SKM-1 (cell line): ENCODE data around the gene SSC5D.
"Not testable (repeated sequence)": the region's sequence is repeated elsewhere in the genome, so short reads cannot be mapped to it uniquely, and the experiment has no call there.

Source experiments
- DNase-seq: peaks from one replicate; lab custom pipeline; 2025; ENCODE audit not compliant: unreplicated experiment; lab: John Stamatoyannopoulos, UW

Gene SSC5D

DNA sequence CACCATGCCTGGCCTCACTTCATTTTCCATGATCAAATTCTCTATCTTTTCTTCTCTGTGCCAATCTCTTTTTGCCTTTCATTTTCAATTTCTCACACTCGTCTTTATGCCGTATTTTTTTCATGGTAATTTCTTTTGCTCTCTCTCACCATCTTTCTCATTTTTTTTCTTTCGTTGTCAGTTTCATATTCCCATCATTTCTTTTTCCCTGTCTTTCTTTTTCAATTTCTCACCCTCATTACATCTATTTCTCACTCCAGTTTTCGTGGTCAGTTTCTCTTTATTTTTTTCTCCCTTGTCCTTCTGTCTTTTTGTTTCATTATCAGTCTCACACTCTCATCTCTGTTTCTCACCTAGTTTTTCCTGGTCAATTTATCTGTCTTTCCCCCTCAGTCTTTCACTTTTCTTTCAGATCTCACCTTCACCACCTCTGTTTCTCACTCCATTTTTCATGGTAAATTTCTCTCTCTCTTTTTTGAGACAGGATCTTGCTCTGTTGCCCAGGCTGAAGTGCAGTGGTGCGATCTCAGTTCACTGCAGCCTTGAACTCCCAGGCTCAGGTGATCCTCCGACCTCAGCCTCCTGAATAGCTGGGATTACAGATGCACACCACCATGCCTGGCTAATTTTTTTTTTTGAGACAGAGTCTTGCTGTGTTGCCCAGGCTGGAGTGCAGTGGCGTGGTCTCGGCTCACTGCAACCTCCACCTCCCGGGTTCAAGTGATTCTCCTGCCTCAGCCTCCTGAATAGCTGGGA, 14.1 kb downstream of the SSC5D start:
- no peak for DNase-seq

DNA sequence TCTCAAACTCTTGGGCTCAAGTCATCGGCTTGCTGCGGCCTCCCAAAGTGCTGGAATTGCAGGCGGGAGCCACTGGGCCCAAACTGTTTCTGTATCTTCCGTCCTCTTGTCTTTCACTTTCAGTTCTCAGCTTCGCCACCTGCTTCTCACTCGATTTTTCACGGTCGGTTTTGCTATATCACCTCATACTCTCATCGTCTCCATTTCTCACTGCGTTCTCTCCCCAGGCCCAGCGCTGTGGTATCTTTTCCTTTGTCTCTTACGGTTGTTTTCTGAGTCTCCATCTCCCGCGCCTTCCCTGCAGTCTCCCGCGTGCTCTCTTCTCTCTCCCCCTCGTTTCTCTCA, 14.9 kb downstream of the SSC5D start:
- DNase-seq: no peak

DNA sequence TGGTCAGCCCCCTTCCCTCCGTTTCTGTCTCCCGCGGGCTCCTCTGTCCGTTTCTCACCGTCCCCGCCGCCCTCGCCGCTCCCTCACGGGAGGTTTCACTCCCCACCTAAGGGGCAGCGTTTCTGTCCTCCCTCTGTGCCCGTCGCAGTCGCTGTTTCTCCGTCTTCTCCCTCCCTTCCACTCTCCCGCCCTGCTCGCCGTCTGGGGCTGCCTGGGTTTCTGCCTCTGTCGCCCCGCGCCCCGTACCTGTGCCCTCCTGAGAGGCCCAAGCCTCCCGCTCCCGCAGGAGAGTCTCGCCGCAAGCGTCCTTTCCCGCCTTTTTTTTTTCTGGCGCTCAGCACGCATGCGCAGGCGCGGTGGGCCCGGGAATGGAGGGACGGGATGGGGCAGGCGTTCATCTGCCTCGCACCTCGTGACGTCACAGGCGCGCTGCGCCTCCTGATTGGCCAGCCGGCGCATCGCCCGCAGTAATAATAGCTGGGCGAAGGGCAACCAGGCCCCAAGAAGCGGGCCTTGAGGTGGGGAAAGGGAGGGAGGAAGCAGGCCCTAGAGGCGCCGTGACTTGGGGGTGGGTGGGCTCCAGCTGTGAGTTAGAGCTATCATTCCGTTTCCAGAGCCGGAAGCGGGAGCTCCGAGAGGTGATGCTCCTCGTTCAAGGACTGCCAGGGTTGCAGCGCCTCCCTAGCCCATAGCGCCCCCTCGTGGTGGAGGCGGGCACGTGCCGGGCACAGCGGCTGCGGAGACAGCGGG, 15.4 kb downstream of the SSC5D start:
- peak; percentile 31 for DNase-seq

DNA sequence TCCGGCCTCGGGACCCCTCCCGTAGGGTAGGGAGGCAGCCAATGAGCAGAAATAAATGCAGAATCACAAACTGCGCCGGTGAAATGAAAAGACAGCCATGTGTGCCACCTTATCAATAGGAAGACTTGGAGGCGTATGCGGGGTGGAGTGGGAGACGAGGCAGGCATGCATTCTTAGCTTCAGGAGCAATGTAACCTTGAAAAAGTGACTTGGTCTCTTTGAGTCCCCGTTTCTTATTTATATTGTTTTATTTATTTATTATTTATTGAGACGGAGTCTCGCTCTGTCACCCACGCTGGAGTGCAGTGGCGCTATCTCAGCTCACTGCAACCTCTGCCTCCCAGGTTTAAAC, 16.0 kb downstream of the SSC5D start:
- DNase-seq: no peak

DNA sequence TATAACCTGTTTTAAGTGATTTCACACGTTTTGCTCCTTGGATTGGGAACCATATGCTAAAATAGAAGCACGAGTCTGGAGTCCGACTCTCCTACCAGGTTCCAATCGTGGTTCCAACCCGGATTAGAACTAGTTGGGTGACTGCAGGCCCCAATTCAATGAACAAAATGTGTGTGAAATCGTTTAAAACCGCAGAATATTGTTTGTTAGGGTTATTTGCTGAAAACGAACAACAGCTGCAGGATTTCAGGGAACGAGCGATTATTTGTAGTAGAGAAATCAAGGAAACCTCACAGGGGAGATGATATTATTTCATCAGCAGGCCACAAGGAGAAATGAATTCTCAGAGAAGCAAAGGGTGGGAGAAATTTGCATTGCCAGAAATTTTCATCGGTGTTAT, 16.7 kb downstream of the SSC5D start:
- DNase-seq: no peak

DNA sequence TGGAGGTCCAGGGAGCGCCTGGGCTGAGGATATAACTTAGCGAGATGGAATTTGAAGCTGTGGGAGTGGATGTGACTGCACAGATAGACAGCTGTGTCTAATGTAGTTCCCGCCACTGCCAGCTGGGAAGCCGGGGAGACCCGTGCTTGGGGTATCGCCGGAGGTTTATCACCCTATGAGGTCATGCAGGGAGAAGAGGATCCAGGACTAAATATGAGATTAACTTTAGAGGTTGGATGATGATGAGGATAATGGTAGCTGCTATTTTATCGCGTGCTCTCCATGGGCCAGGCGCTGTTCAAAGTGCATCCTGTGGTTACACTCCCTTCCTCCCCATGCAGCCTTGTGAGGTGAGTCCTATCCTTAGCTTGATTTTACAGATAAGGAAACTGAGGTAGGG, 19.9 kb downstream of the SSC5D start:
- DNase-seq: no peak

DNA sequence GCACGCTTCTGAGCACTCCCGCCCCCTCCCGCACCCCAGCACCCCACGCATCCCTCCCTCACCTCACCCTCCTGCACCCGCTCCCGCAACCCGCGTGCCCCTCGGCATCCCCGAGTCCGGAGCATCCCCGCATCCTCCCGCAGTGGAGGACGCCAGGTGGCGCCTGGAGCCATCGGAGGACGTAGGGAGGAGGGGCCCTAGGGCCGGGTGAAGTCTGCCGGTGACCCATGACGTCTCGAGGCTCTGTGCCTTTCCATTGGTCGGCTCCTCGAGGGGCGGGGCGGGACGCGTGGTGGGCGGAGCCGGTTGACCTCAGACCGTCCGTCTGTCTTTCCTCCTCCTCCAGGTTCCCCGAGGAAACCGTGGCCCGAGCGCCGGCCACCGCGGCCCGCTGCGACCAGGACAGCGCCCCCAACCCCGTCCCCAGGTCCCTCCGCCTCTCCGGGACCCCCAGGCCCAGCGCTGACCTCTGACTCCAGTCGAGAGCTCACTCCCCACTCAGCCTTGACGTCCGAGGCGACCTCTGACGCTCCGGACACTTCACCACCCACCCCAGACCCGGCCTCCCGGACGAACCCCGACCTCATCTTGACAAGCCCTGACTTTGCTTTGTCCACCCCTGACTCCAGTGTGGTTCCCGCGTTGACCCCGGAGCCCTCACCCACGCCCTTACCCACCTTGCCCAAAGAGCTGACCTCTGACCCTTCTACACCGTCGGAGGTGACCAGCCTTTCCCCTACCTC, 28.8 kb downstream of the SSC5D start:
- DNase-seq: peak; percentile 22

DNA sequence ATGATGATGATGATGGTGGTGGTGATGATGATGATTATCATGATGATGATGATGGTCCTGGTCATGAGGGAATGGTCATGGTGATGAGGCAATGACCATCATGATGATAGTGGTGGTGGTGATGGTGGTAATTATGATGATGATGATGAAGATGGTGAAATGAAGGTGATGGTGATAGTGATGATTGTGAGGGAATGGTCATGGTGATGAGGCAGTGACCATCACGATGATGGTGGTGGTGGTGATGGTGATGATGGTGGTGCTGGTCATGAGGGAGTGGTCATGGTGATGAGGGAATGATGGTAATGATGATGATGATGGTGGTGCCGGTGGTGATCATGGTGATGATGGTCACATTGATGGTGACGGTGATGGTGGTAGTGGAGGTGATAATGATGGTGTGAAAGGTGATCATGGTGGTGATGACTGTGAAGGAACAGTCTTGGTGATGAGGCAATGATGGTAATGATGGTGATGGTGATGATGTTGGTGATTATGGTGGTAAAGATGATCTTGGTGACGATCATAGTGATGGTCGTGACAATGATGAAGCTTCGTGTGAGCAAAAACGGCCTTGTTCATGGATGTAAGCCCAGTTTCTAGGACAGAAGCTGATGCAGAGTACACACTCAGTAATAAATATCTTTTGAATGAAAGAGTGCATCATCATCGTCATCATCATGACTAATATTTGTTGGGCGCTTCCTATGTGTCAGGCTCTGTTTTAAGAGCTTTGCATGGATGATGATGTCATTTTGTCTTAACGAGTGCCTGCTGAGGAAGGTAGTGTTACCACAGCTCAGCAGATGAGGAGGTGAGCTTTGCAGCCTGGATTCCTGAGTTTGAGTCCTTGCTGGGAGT, 31.4 kb downstream of the SSC5D start:
- no peak for DNase-seq

DNA sequence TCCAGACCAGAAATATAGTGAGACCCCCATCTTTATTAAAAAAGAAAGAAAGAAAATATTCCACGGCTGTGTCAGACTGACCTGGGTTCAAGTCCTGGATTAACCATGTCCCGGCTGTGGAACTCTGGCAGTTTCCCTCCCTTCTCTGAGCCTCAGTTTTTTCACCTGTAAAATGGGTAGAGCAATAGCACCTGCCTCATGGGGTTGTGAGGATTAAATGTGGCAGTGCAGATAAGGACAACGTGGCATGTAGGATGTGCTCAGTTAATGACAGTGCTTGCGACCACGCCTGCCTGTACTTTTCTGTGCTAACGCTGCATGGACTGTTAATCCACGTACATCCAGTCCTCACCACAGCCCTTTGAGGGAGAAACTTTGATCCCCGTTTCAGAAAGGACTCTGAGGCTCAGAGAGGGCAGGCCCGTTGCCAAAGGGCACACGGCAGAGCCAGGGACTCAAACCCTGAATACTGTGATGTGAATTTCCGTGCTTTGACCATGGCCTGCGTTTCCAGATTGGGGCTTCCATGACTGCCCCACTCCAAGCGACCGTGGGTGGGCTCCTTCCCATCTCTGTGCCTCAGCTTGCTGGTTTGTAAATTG, 32.6 kb downstream of the SSC5D start:
- no peak for DNase-seq

DNA sequence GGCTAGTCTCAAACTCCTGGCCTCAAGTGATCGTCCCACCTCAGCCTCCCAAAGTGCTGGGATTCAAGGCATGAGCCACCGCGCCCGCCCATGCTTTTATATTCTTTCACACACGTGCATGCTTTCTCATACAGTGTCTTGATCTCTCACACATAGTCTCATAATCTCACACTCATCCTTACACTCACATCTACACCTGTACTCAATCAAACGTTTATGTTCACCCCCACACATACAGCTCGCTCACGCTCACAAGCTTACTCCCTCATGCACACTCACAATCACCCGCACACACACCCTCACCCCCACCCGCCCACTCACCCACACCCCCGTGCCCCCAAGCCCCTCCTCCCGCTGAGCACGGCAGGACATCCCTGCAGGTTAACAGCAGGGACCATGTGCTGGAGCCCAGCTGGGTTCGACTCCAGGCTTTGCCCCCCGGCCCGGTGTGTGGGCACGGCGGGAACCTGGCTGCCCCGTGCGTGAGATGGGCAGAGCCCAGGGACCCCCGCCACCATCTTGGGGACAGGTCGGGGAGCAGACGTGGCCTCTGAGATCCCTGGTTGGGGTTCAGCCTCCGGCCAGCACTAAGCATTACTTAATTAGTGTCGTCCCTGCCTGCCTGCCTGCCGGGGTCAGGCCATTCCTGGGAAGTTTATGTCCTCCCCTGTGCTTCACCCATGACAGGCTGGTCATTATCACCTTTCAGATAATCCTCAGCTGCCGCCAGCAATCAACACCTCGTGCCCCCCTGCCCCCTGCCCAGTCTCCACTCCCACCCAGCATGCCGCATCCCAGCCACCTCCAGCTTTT, 37.3 kb downstream of the SSC5D start:
- no peak for DNase-seq

DNA sequence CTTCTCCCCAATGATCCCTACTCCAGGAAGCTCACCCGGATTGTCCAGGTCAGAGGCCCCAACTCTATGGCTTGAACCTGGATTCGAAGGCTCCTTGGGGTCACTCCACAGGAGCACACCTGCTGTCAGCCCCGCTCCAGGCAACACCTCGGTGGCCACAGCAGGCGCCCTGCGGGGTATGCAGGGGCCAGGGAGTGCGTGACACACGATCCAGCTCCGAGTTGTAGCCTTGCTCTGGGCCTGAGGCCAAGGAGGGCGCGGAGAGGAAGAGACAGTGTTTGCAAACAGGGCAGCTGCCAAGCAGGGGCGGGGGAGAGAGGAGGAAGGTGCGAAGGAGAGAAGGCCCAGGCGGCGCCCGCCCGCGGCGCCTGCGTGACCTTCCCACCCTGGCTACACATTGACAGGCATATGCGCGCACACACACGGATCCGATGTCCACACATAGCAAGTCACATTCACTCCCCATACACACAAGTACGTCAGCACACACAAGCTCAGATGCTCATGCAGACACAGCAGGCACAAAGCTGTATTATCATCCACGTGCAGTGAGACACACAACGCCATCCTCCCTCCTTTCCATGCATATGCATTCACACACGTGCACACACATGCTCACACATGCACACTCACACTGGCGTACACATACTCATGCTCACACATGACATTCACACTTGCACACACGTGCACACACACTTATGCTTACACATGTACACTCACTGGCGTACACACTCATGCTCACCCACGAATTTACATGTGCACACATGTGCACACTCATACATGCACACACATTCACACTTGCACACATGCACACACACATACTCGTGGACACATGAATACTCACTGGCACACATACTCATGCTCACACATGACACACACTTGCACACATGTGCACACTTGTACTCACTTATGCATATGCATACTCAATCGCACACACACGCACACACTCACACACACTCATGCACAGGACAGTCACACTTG, 38.3 kb downstream of the SSC5D start:
- DNase-seq: no peak

DNA sequence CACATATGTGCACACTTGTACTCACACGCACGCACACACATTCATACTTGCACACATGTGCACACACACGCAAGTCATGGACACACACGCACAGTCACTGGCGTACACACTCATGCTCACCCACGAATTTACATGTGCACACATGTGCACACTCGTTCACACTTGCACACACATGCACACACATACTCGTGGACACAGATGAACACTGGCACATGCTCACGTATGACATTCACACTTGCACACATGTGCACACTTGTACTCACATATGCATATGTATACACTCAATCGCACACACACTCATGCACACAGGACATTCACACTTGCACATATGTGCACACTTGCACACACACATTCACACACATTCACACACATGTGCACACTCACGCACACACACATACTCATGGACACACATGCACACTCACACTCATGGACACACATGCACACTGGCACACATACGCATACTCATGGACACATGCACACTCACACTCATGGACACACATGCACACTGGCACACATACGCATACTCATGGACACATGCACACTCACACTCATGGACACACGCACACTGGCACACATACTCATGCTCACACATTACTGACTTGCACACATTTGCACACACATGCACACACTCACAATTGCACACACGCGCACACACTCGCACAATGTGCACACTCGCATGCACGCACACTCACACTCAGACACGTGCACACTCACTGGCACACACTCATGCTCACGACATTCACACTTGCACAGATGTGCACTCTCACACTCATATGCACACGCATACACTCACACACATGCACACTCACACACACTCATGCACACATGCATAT, 39.2 kb downstream of the SSC5D start:
- DNase-seq: no peak

DNA sequence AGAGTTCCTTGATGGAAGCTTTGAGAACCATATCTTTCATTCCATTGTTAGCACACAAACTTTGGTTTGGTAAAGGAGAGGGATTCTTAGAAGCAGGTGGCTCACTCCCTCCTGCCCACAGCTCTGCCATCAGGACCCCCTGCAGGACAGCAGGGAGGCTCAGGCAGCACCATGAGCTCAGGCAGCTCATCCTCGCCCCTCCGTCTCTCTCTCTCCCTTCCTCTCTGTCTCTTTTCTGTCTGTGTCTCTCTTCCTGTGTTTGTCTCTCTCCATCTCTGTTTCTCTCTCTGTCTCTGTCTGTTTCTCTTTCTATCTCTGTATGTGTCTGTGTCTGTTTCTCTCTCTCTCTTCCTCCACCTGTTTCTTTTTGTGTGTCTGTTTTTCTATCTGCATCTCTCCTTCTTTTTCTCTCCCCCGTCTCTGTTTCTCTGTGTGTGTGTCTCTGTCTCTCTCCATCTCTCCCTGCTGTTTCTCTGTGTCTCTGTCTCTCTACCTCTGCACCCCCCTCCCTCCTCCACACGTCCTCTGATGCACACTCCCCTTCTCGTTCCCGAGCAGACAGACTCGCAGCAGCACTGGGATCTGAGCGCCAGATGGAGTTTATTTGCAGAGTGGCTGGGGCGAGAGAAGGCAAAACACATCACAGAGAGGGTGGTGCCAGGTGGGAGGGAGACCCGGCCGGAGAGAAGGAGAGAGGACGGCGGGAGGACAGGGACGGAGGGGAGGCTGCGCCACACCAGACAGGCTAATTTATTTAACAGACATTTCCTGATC, 40.0 kb downstream of the SSC5D start:
- DNase-seq: no peak

DNA sequence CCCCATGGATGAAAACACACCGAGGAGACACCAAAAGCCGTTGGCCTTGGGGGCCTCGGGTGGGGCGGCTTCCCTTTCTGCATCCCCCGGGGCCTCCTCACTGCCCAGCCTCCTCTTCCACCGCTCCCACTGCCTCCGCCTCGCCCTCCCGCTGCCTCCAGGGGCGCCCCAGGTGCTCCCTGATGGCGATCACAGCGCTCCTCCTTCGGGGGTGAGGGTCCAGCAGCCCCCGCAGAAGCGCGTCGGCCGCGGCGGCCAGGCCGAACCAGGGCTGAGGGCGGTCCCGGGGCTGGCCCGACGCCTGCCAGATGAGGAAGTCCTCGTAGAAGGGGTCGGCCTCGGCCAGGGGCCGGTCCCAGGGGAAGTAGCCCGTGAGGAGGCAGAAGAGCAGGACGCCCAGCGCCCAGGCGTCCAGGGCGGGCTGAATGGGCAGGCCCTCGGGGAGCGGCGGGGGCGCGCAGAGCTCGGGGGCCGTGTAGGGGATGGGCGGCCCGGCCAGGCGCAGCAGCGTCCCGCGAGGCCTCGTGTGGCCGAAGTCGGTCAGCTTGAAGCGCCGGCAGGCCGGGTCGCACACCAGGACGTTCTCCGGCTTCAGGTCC, 41.5 kb downstream of the SSC5D start:
- no peak for DNase-seq

DNA sequence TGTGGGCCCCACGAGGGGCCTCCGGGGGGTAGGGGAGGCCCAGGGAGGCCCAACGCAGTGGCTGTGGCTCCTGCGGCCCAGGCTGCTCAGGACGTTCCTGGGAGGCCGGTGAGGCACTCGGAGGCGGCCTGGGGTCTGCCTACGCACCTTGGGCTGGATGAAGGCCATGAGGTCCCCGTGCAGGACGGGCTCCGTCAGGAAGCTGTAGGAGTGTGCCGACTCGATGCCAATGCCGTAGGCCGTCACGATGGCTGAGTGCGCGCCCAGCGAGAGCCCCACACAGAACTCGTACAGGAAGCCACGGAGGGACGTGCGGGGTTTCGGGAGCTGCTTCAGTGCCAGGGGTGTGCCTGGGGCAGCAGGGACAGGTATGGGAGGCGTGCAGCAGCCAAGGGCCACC, 42.8 kb downstream of the SSC5D start:
- no peak for DNase-seq

DNA sequence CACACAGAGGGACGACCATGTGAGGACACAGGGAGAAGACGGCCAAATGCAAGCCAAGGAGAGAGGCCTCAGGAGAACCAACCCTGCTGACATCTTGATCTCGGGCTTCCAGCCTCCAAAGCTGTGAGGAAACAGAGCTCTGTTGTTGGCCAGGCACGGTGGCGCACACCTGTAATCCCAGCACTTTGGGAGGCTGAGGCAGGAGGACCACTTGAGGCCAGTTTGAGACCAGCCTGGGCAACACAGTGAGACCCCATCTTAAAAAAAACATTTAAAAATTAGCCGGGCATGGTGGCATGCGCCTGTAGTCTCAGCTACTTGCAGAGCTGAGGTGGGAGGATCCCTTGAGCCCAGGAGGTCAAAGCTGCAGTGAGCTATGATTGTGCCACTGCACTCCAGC, 46.0 kb downstream of the SSC5D start:
- not testable (repeated sequence) for DNase-seq
